ENCODE measurements around the gene CACNA1D.
"Not testable (repeated sequence)": the region's sequence is repeated elsewhere in the genome, so short reads cannot be mapped to it uniquely, and the experiment has no call there.

CACNA1D gene

DNA sequence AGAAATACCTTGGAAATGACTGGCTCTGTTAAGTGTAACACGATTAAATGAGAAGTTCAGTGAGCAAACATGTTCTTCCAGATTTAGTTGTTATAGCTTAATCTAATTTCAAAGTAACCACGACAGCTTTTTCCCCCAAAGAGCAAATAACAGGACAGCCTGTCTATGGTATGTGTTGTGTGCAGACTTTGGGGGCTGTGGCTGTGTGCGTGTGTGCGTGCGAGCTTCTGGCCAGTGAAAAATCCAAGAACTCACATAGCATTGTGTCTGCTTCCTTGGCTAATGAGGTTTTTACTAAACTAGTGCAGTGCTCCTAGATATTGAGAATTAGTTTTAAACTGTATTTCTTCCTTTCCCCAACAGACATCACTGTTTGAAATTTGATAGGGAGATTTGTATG lies 167.1 kb downstream of the CACNA1D start:
- Mint-ChIP-seq H3K4me3 (no peak overlapping the region), H3K36me3 (ENCODE audit: low read depth) (peaks cover 19% of the 10 kb centered on the region), H3K27me3 (ENCODE audit: low read depth) (peaks cover 8% of the 10 kb centered on the region), H3K4me1 (peaks cover 41% of the 10 kb centered on the region), H3K27ac (peak overlapping the region in 2 of 3 experiments; percentile 86 to 88), H3K9me3 (peaks cover 15% of the 10 kb centered on the region)
- TF ChIP-seq, protein P1, sequence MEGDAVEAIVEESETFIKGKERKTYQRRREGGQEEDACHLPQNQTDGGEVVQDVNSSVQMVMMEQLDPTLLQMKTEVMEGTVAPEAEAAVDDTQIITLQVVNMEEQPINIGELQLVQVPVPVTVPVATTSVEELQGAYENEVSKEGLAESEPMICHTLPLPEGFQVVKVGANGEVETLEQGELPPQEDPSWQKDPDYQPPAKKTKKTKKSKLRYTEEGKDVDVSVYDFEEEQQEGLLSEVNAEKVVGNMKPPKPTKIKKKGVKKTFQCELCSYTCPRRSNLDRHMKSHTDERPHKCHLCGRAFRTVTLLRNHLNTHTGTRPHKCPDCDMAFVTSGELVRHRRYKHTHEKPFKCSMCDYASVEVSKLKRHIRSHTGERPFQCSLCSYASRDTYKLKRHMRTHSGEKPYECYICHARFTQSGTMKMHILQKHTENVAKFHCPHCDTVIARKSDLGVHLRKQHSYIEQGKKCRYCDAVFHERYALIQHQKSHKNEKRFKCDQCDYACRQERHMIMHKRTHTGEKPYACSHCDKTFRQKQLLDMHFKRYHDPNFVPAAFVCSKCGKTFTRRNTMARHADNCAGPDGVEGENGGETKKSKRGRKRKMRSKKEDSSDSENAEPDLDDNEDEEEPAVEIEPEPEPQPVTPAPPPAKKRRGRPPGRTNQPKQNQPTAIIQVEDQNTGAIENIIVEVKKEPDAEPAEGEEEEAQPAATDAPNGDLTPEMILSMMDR (IDR thresholded peaks at IDR 0.05; ENCODE audit: unreplicated experiment in 3 of 3), result no peak

DNA sequence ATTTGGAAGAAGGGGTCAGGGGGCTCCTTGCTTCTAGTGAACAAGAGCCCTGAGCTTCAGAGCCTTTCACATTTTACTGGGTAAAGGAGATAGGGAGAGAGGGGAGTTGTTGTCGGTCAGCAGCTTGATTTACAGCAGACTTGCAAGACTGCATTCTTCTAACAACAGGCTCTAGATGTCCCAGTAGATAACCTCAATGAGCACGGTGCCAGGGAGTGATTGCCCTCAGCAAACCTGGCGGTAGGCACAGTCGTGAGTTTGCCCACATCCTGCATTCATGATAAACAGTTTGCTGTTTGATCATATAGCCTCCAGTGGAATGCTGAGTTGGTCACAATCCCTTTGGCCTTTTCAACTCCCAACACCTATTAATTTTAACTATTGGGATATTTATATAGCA lies 170.4 kb downstream of the CACNA1D start:
- H3K4me1 Mint-ChIP-seq, result peaks cover 45% of the 10 kb centered on the region
- H3K9me3 Mint-ChIP-seq, result peaks cover 15% of the 10 kb centered on the region
- H3K27ac Mint-ChIP-seq, result peak overlapping the region in 1 of 3 experiments; percentile 18
- H3K27me3 Mint-ChIP-seq (ENCODE audit: low read depth), result peaks cover 15% of the 10 kb centered on the region
- H3K4me3 Mint-ChIP-seq, result not testable (repeated sequence)
- peaks cover 19% of the 10 kb centered on the region for H3K36me3 Mint-ChIP-seq (ENCODE audit: low read depth)

DNA sequence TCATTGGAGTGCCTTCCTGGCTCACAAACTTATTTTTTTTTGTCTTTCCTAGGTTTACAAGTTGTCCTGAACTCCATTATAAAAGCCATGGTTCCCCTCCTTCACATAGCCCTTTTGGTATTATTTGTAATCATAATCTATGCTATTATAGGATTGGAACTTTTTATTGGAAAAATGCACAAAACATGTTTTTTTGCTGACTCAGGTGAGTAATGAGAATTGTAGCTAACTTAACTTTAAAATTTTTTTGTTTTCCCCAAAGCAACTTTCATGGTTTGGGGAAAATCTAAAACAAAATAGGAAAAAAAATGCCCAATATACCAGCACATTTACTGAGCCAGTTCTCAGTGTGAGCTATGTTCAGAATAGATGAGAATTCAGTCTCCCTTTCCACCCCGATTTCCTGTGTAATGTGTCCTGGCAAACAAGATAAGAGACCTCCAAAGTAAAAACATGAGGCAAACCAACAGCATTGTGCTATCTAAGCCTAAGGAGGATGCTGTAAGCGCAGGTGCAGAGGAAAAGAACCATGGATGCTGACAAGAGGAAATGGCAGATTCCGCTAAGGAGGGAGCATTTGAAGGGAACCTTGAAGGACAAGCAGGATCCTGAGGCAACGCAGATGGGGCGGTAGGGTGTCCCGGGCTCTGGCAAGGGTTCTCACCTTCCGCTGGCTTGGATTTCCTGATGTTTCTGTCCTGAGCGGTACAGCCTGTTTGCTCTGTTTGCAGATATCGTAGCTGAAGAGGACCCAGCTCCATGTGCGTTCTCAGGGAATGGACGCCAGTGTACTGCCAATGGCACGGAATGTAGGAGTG lies 171.4 kb downstream of the CACNA1D start:
- peaks cover 14% of the 10 kb centered on the region for H3K36me3 Mint-ChIP-seq (ENCODE audit: low read depth)
- H3K27me3 Mint-ChIP-seq (ENCODE audit: low read depth), result peaks cover 15% of the 10 kb centered on the region
- peaks cover 43% of the 10 kb centered on the region for H3K4me1 Mint-ChIP-seq
- TF ChIP-seq, protein P1 (IDR thresholded peaks at IDR 0.05; ENCODE audit: unreplicated experiment in 3 of 3), result no peak
- H3K27ac Mint-ChIP-seq, result peak overlapping the region; percentile 68 to 90 (median 88)
- peaks cover 8% of the 10 kb centered on the region for H3K9me3 Mint-ChIP-seq
- no peak overlapping the region for H3K4me3 Mint-ChIP-seq

DNA sequence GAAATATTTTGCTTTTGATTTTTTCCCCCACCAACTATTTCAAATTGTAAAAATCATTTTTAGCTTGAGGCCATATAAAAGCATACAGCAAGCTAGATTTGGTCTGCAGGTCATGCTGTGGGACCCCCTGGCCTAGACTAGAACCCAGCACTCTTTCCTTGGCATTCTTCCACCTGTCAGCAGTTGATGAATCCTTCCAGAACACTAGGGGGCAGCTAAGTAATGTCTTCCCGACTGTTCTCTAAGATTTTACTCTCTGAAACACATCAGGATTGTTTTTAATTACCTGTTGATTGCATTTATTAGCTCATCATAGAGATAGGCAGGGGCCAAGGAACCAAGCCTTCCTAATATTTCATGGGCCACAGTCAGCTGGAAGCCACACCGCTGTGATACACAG lies 174.5 kb downstream of the CACNA1D start:
- no peaks in the 10 kb centered on the region for H3K36me3 Mint-ChIP-seq (ENCODE audit: low read depth)
- peaks cover 15% of the 10 kb centered on the region for H3K27me3 Mint-ChIP-seq (ENCODE audit: low read depth)
- H3K9me3 Mint-ChIP-seq, result peaks cover 6% of the 10 kb centered on the region
- TF ChIP-seq, protein P1 (IDR thresholded peaks at IDR 0.05; ENCODE audit: unreplicated experiment in 3 of 3), result peak in 2 of 3 experiments; percentile 36 to 42
- H3K27ac Mint-ChIP-seq, result peak overlapping the region in 1 of 3 experiments; percentile 33
- H3K4me3 Mint-ChIP-seq, result no peak overlapping the region
- peaks cover 63% of the 10 kb centered on the region for H3K4me1 Mint-ChIP-seq

DNA sequence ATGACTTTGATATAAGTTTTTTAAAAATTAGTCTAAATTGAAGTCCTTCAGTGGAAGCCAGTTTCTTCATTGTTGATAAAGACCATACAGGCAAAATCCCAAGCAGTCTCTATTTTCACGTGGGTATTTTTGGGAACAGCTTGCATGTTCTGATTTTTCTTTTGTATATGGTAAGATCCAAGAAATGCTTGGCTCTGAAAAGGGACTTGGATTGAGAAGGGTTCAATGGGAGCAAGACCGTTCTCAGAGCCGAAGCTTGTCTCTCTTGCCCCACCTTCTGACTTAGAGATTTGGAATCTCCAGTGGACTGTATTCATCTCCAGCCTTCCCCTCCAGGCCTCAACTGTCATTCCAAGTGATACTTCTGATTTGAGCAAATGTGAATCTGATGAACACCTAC lies 176.3 kb downstream of the CACNA1D start:
- no peaks in the 10 kb centered on the region for H3K9me3 Mint-ChIP-seq
- peak overlapping the region in 1 of 3 experiments; percentile 97 for H3K27ac Mint-ChIP-seq
- TF ChIP-seq, protein P1 (IDR thresholded peaks at IDR 0.05; ENCODE audit: unreplicated experiment in 3 of 3), result no peak
- peaks cover 82% of the 10 kb centered on the region for H3K4me1 Mint-ChIP-seq
- H3K27me3 Mint-ChIP-seq (ENCODE audit: low read depth), result peaks cover 15% of the 10 kb centered on the region
- H3K36me3 Mint-ChIP-seq (ENCODE audit: low read depth), result no peaks in the 10 kb centered on the region
- no peak overlapping the region for H3K4me3 Mint-ChIP-seq

DNA sequence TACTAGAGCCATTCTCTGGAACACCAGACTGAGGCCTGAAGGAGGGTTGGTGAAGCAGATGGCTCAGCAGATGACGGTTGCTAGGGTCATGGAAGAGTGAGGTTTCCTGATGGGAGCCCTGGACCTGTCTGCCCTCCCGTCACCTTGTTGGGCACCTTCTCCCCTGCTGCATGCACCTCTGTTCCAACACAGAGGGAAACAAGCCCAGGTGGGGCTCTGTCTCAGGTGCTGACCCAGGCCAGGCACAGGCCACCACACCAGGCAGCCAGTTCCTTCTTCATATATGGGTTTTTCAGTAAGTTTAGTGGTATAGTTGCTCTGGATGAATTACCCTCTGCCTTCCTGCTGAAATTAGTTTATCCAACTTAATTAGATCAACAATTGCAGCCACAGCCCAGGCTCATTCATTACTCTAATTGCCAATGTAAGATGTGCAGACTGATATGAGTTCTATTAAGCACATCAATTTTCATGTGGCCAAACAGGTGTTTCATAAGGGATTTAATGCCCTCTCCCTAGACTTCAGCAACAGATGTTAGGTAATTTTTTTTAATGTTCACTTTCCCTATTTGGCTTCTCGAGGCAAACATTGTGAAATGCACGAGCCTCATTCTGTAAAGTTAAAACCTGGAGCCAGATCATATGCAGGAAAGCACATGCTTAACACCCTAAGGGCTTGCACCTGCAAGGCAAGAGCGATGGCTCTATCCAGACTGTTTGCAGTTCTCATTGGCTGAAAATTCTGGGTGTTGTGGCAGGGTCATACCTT lies 177.0 kb downstream of the CACNA1D start:
- Mint-ChIP-seq H3K9me3 (no peaks in the 10 kb centered on the region), H3K27ac (peak overlapping the region; percentile 41 to 97 (median 94)), H3K4me3 (no peak overlapping the region)

More for the DNA sequence above, 177.0 kb downstream of the CACNA1D start:
- Mint-ChIP-seq H3K4me1 (peaks cover 80% of the 10 kb centered on the region), H3K27me3 (ENCODE audit: low read depth) (peaks cover 9% of the 10 kb centered on the region), H3K36me3 (ENCODE audit: low read depth) (no peaks in the 10 kb centered on the region)
- TF ChIP-seq, protein P1 (IDR thresholded peaks at IDR 0.05; ENCODE audit: unreplicated experiment in 3 of 3), result no peak
